GM21360 (cell line): ENCODE data around the gene WDFY4.

Source experiments
- ATAC-seq: cut with Tn5 transposase; IDR thresholded peaks from one replicate; pipeline ENCODE4 v1.9.1; 2021; ENCODE audit warnings: mild to moderate bottlenecking, moderate library complexity; ENCODE audit not compliant: unreplicated experiment

WDFY4 gene

DNA sequence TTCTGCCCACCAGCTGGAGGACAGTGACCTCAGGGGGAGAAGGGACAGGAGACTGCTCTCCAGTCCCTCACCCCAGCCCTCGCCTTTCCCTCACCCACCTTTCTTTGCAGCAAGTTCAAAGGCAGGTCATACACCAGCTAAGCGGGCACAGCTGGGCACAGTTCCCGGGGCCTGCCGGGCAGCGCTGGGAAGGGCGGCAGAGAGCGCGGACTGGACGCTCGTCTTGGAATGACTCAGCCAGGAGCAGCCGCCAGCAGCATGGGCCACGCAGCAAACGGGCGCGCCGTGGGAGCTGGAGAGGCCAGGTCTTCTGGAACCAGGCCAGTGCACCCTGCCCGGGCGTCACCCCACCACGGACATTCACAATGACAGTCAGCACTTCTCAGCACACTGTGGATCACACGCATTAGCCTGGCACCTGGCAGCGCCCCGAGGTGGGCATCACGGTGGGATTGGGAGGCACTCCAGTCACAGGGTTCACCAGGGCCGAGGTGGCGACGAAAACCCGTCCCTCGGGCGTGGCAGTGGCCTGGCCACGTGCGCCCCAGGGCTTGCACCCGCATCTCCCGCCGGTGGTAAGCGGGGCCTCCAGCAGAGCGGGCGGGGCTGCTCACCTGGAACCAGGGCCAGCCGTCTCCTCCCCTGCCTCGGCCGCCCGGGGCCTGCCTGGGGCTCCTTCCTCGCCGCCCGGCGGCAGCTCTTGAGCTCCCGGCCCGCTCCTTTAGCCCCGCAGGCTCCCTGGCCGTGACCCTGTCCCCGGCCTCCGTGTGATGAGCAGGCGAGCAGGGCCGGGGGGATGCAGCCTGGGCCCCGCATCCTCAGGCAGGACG is 29.0 kb upstream of the WDFY4 start:
- peak; percentile 8 for ATAC-seq

DNA sequence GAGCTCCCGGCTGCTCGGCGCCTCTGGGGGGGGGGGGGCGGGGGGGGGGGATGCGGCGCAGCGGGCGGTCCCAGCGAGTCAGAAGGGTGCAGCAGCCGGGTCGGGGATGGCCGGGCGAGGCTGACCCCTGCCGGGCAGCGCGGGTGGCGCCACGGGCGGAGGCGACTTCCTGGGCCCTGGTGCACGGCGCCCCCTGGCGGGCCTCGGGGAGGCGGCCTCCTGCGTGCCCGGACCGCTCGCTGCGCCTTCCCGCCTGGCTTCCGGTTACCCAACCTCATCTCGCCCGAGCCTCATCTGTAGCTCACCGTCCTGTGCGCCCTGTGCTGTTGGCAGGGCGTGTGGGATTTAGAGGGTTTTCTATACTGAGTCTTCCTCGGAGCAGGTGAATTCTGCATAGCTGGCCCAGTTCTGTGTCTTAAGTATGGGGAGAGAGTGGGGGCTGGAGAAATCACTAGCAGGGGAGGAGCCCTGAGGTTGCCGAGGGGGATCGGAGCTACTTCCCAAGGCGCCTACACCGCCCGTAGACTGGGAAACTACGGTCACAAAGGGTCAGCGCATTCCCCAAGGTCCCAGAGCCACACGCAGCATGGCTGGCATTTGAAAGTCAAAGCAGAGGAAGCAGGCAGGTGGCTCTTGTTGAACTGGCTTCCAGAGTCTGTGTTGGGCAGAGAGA is 28.3 kb upstream of the WDFY4 start:
- ATAC-seq: peak; percentile 77

DNA sequence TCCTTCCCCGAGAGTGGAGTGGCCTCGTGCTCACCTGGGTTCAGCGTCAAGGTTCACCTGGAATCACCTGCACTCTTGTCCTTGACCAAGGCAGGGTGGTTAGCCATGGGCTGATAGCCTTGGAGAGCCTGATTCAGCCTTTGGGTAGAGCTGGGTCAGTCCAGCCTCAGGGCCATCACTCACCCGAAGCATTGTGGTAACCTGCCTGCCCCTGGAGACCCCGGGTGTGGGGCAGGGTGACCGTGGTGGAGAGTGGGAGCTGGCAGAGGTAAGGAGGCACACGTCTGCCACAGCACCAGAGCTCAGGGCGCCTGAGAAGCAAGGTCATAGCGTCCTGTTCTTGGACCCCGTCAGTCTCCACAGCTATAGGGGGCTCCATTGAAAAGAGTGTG is 27.8 kb upstream of the WDFY4 start:
- ATAC-seq: no peak

DNA sequence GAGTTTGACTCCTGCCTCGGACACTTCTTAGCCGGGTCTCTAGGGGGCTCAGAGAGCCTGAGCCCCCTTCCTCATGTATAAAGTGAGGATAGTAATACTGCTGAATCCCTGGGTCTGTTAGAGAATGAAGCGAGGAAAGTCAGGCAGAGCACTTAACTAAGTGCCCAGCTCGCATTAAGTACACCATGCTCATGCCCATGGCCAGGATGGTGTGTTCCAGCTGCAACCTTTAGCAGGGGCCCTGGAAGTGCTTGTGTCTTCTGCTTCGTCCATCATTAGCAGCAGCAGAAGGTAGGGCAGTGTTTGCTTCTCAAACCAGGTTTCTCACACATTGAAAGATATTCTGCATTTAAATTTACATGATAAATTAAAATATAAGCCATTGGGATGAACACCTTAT is 27.3 kb upstream of the WDFY4 start:
- ATAC-seq: no peak

DNA sequence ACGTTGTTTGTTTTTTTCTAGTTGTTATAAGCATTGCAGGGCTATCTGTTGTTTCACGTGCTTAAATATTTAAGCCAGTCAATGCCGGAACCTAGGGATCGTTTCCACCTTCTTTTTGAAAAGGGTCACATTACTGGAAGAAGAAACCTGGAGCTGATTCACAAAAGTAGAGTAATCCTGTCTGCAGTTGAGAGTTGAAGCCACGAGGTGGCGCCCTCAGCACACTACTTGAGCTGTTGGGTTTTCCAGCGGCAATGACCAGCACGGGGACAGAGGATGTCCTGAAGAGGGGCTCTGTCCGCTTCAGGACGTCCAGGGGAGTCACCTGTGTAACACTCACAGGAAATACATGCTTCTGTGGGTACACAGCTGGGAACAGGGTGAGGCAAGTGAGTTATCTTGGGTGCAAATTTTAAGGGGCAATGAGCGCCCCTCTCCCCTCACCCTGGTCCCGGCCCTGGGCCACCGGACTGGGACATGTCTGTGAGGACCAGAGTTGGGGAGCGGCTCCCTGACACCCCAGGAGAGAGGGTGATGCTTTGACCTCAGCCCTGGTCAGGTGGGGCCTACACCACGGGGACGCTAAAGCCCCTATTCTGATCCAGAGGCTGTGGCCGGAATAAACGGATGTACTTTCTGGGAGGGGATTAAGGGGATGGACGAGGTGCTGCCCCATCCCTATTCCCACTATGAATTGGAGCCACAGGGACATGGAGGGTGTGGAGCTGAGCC is 26.3 kb upstream of the WDFY4 start:
- no peak for ATAC-seq

DNA sequence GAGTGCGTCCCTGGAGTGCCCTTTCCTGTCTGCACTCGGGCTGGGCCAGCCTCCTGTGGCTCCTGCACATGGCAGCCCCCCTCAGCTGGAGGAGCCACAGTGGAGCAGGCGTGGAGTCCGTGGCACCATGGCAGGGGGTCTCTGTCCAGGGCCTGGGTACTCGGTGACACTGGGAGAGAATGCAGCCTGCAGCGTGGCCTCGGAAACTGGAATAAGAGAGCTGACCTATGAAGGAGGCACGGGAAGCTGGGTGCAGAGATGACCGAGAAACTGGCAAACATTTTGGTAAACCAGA is 25.8 kb upstream of the WDFY4 start:
- ATAC-seq: no peak

DNA sequence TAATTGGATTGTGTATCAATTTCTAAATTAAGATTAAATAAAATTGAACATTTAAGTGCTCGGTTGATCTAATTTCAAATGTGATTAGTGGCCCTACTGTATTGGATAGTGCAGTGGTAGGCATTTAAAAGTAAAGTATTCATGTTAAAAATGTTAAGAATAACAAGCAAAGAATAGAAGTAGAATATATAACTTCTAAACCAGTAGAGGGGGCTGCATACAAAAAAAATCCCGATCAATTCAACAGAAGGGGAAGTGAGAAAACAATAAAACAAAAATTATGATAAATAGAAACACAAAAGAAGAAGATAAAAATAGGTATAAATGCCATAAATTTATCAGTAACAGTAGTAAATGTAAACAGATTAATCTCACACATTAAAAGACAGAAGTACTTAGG is 24.9 kb upstream of the WDFY4 start:
- ATAC-seq: no peak

DNA sequence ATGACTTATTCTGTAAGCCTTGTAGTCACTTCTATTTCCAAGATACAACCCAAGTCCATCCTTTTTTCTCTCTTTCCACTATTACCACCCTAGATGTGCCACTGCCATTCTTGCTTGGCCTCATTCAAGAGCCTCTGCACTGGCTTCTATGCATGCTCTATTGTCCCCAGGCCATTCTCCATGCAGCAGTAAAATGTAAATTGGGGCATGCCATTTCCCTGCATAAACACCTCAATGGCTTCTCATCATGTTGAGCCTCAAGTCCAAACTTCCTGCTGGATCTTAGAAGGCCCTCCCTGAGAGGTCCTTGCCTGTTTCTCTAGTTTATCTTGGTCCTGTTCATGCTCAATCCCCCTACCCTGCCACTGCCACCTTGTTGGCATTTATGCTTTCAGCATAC is 23.2 kb upstream of the WDFY4 start:
- ATAC-seq: no peak

DNA sequence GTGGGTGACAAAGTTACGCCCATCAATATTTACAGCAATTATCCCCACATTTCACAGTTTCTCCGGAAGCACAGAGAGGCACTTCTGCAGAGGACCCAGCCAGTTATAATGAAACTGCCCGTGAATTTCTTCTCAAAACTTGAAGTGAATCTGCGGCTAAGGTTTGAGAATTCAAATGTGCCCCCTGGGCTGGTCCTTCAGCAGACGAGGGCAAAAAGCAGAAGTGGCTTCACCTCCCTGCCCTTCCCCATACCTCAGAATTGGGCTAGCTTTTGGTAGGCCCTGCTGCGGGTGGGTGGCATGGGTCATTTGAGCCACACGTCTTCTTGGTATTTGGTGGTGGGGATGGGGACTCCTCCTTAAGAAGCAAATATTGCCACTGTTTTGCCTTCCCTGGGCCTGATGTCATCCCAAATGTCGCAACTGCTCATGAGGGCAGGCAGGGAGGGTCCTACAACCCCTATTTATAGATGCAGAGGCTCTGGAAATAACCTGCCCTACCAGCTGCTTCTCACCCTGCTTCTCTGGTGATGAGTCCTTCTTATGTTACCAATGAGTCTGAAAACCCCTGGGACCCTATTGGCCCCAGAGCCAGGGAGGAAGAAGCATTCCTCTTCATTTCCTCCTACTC is 16.6 kb upstream of the WDFY4 start:
- peak; percentile 32 for ATAC-seq

DNA sequence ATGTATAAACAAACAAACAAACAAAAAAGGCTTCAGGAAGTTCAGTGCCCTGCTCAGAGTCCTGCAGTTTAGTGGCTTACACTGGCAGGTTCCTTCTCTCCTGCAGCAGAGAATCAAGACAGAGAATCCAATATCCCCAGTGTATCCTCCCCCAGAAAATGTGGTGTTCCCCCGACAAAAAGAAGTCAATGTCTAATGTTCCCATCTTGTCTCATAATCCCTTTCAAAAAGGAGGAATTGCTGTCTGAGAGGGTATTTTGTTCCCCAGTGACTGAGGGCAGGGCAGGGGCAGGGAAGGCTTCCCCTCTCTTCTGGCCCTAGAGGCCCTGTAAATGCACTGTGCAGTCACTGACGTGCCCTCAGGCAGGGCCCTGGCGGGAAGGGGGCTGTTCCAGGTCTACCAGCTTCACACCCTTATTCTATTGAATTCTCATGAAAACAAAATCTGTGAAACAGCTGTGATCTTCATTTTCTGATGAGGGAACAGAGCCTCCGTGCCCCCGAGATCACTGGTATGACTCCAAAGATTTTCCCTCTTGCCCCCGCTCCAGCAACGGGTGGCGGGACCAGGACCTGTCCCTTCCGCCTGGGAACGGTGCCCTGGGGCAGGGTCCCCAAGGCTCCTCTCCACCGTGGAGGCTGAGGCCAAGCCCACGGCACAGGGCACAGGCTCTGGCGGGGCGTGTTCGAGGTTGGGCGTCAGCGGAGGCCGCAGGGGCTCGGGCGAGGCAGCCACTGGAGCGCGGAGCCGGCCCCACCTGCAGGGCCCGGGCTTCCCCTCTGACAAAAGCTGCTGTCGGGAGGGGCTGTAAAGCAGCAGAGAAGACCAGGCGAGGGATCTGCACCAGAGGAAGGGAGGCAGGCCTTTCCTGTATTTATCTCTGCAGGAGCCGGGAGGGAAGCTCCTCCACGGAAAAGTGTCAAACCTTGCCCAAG is 13.4 kb upstream of the WDFY4 start:
- peak; percentile 62 for ATAC-seq

DNA sequence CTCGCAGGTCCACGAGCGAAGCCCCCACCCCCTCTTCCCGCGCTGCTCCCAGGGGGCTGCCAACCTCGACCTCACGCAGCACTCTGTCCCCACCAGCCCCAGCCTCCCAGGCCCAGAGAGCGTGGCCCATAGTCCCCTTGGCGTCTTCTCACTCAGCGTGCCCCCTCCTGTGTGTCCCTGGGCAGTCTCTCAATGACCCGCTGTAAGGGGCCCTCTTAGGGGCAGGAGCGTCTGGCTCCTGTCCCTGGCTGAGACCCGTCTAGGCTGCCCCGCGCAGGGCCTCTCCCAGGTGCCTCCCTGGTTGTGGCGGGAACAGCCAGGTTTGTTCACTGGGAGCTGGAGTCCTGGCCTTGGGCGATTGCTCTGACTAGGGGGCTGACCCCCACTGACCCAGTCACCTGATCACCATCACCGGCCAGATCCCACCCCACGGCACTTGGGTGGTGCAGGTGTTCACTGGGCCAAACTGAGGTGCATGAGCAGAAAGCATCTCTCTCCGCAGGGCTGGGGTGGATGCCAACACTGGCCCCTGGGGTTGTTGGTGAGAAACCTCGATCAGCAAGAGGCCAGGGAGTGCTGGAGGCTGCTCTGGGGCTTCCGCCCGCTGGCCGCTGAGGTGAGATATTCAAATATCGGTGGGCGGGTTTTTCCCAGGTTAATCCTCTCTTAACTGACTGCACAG is 12.6 kb upstream of the WDFY4 start:
- ATAC-seq: peak; percentile 31

DNA sequence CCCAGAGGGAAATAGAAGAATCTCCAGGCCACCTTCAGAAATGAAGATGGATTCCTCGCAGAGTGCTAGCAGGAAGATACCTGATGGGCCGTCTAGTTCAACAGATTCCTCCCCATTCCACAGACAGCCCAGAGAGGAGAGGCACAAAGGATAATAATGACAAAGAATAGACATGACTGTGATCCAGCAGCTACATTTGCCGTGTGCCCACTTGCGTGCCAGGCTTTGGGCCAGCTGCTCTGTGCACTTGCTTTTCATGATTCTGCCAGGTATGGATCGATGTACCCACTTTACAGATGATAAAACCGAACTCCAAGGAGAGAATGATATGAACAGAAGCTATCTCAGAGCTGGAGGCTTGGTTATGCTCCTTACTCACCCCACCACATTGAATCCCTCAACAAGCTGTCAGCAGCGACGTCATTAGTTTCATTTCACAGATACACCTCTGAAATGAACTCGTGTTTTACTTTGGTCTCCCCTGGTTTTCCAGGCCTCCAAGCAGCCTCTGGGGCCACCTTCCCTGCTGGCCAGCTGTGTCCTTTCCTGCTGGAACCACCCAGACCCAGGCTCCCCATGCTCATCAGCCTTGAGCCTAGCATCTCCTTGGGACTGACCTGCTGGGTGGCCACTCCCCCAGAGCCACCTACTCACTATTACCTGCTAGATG is 11.9 kb upstream of the WDFY4 start:
- ATAC-seq: no peak

DNA sequence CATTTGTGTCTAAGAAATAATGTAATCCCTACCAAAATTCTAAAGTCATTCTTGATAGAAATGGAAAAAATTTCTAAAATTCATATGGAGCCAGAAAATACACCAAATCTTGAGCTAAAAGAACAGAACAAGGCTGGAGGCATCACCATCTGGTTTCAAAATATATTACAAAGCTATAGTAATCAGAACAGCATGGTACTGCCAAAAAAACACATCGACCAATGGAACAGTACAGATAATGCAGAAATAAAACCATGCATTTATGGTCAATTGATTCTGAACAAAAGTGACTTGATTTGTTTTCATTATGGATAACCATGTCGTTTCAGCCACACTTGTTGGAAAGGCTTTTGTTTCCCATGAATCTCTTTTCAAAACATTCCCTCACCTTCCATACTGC is 7.0 kb upstream of the WDFY4 start:
- ATAC-seq: no peak

DNA sequence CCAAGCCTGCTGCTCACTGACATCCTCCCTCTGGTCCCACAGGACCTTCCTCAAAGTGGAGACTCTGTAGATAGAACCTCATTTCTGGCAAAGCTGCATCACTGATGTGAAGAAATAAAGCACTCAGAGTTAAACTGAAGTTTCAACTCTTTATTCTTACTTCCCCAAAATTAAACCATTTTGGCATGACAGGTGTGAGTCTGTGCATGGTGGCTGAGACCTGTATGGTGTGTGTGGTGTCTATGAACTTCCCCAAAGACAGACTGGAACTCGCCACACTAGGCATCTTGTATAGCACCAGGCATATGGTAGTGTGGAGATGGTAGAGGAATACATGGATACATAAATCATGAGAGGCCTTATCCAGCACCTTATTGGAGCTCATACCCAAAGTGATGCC is 6.6 kb upstream of the WDFY4 start:
- no peak for ATAC-seq

DNA sequence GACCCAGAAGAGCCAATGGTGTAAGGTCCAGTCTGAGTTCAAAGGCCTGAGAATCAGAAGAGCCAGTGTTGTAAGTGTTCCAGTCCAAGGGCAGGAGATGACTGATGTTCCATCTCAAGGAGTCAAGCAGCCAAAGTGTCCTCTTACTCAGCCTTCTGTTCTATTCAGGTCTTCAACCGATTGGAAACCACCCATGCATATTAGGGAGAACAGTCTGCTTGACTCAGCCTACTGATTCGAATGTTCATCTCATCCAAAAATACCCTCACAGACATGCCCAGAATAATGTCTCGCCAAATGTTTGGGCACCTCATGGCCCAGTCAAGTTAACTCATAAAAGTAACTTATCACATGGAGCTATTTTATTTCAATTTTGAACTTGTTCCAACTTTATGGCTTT is 2.9 kb upstream of the WDFY4 start:
- no peak for ATAC-seq

DNA sequence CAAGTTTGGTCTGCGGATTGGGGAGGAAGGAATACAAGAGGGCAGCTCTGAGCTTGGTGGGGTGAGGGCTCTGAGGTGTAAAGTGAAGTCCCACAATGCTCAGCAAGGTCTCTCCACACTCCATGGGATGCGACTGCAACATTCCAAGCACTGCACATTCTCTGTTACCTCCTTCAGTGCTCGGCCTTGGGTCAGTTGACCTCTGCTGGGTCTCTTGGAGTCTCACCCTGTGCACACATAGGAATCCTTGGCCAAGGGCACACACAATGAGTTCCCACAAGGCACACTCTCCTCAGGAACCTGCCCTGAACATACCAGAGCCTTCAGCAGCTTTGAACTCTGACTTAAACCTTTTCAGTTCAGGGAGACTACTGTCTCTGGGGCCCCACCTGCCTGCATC is 2.4 kb upstream of the WDFY4 start:
- no peak for ATAC-seq

DNA sequence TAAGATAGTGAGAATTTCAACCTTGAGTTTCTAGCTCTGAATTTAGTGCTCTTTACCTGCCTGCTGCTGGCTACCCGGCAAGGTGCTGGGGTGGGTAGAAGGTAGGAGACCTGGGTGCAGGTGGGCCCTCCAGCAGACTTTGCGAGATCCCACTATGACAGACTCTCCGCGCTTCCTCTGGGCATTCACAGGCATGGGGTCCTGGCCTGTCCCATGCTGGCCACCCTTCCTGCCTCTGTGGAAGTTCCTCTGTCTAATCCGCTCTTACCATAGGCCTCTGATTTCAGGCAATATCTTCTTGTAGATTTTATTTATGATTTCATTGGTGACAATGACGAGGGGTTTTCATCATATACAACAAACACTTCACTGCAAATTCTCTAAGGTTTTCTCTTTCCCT is 1.2 kb upstream of the WDFY4 start:
- no peak for ATAC-seq

DNA sequence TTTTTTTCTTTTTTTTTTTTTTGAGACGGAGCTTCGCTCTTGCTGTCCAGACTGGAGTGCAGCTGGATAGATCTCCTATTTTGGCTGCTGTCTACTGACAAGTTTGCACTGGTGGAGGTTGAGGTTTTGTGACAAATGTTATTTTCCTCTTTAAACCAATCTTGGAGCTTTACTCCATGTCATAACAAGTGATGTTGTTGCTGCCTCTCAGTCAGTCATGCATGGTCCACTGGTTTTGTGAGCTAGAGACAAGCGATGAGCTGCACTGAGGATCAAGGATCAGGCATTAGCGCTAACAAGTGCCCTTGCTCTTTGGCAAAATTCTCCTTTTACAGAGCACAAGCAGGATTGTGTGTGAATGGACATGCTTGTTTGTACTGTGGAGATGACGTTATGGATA is 805 bp upstream of the WDFY4 start:
- ATAC-seq: peak; percentile 30

DNA sequence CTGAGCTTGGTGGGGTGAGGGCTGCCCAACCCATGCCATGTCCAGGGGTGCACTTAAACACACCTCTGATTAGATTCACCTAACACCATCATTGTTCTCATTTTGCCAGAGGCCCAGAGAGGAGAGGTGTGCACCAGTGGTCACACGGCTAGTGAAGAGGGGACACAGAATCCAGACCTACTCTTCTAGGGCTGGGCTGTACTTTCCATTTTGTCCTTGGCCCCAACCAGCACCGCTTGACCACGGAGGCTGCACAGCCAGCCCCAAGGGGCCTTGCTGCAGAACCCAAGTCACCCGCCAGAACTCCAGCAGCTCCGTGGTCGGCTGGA is 246 bp upstream of the WDFY4 start:
- no peak for ATAC-seq

DNA sequence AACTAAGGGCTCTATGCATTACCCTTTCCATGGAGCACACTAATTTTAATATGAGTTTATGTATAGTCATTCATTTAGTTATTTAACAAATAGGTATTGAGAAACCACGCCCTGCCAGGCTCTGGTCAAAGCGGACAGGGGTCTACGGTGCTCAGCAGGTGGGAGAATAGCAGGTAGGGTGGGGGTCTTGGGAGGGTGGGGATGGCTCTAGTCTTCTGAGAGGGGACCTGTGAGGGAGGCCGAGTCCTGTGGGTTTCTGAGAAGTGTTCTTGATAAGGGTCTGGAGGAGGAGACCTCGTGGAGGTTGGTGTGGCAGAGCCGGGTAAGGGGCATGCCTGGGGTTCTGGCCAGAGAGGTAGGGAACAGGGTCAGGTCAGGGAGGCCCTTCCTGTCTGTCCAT is 1.1 kb downstream of the WDFY4 start:
- no peak for ATAC-seq
